Cardiac muscle cell (in vitro differentiated cells and primary cell): ENCODE results near the gene ARHGAP10. TPM values are rescaled to one million over a fixed set of nuclear protein-coding genes. Genes with fewer than 3 reads are reported as not detected.
A peak's percentile ranks its signal among the peaks of the same experiment; 100 is the strongest.

Experiments used
- DNase-seq, 2 donors: peaks; one replicate each; pipeline versions ENCODE4 v3.0.0 to v3.0.0-alpha.2; 2010 to 2017; ENCODE audit warnings: low read depth in 1 of 2, low spot score in 1 of 2
- H3K27ac ChIP-seq: fragments of 200-600 bp; sonication (generic); 2 replicates; pipeline ENCODE4 v1.5.1; 2016
- H3K27me3 ChIP-seq: fragments of 200-600 bp; sonication (generic); 2 replicates; pipeline ENCODE4 v1.6.0; 2016; ENCODE audit warnings: control low read depth
- H3K36me3 ChIP-seq: fragments of 200-600 bp; sonication (generic); 2 replicates; pipeline ENCODE4 v1.5.1; 2016; ENCODE audit warnings: control low read depth
- H3K4me1 ChIP-seq: fragments of 200-600 bp; sonication (generic); 2 replicates; pipeline ENCODE4 v1.8.1; 2017; ENCODE audit warnings: low read depth, mild to moderate bottlenecking, mixed run types
- H3K4me3 ChIP-seq: fragments of 200-600 bp; sonication (generic); 2 replicates; pipeline ENCODE4 v1.5.1; 2016; ENCODE audit warnings: mild to moderate bottlenecking
- H3K9me3 ChIP-seq: fragments of 200-600 bp; sonication (generic); 2 replicates; pipeline ENCODE4 v1.5.1; 2017; ENCODE audit warnings: low read depth, mild to moderate bottlenecking, control low read depth
- polyA plus RNA-seq: library from polyadenylated mRNA; unstranded; fragments of >200 nt; fragmentation: Nextera tagmentation; extraction: Ambion mirVana; gene quantifications from 2 replicates; pipeline ENCODE4 v1.2.1, GENCODE V29; 2016
- total RNA-seq: library from RNA; depleted of rRNA; stranded (reverse); fragments of >200 nt; gene quantifications from 2 replicates; pipeline ENCODE4 v1.2.3, GENCODE V29; 2016
- TF ChIP-seq, protein P1 (sequence below): IDR thresholded peaks from 2 replicates; pipeline ENCODE4 v1.5.1; 2012; ENCODE audit warnings: low read depth, mild to moderate bottlenecking, low read length

Gene ARHGAP10
- total and polyA plus RNA-seq, 2 experiments from 2014 or later, result 12.1 to 15.0 TPM

DNA sequence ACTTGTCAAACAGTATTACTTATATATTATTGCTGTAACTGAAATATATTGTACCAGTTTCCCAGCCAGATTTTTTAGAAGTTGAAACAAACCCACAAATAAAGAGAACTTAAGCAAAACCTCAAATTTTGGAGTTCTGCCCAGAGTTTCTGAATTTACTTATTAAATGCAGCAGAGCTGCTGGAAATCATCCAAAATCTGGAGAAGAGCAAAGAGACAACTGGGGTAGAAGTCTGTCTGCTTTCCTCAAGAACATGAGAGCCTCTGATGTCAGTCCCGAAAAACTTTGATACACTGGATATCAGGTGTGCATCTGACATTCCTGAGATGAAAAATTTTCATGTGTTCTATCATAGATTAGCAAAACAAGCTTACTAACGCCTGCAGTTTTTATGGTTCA lies 384.4 kb downstream of the ARHGAP10 start:
- H3K27ac ChIP-seq, result no peak overlapping the region
- H3K9me3 ChIP-seq, result no peaks in the 10 kb centered on the region
- H3K36me3 ChIP-seq, result no peaks in the 10 kb centered on the region
- peak in 1 of 2 donors; percentile 82 for DNase-seq
- no peak overlapping the region for H3K4me3 ChIP-seq
- no peaks in the 10 kb centered on the region for H3K27me3 ChIP-seq
- TF ChIP-seq, protein P1, sequence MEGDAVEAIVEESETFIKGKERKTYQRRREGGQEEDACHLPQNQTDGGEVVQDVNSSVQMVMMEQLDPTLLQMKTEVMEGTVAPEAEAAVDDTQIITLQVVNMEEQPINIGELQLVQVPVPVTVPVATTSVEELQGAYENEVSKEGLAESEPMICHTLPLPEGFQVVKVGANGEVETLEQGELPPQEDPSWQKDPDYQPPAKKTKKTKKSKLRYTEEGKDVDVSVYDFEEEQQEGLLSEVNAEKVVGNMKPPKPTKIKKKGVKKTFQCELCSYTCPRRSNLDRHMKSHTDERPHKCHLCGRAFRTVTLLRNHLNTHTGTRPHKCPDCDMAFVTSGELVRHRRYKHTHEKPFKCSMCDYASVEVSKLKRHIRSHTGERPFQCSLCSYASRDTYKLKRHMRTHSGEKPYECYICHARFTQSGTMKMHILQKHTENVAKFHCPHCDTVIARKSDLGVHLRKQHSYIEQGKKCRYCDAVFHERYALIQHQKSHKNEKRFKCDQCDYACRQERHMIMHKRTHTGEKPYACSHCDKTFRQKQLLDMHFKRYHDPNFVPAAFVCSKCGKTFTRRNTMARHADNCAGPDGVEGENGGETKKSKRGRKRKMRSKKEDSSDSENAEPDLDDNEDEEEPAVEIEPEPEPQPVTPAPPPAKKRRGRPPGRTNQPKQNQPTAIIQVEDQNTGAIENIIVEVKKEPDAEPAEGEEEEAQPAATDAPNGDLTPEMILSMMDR, result no peak
- H3K4me1 ChIP-seq, result no peaks in the 10 kb centered on the region

DNA sequence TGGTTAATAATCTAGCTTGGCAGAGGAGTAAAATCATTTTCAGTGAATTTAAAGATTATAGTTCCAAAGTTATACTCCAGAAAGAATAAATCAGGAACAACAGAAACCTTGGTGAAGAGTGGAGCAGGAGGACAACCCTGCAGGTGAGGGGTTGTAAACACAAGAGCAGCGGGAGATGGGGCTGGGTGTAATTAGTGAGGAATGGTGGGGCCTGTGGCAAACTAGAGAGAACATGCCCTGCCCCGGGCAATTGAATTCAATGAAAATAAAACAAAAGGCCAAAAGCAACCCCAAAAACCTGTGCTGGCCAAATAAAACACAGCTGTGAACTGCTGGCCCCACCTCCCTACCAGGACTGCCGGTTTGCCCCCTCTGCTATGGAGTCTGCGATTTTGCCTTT lies 385.1 kb downstream of the ARHGAP10 start:
- no peak for DNase-seq

DNA sequence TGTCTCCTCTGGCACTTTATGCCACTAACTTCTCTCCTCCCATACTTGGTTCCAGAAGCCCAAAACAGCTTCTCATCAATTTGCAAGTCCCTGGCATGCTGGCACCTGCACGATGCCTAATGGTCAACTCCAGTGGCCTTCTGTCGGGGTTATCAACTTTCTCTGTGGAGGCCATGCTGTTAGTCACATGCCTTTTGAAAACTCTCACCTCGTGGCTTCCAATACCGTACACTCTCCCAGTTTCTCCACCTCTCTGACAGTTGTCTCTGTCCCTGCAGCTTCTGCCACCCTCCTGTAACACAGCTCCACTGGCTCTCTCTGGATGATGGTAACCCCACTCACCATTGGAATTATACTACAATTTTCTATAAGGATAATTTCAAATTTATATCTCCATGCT lies 386.3 kb downstream of the ARHGAP10 start:
- H3K4me1 ChIP-seq, result no peaks in the 10 kb centered on the region
- no peak overlapping the region for H3K4me3 ChIP-seq
- H3K27ac ChIP-seq, result no peak overlapping the region
- TF ChIP-seq, protein P1, result no peak
- DNase-seq, result no peak
- H3K27me3 ChIP-seq, result no peaks in the 10 kb centered on the region
- no peaks in the 10 kb centered on the region for H3K36me3 ChIP-seq
- H3K9me3 ChIP-seq, result no peaks in the 10 kb centered on the region

More for the DNA sequence above, 385.1 kb downstream of the ARHGAP10 start:
- H3K4me1 ChIP-seq, result no peaks in the 10 kb centered on the region
- H3K36me3 ChIP-seq, result no peaks in the 10 kb centered on the region
- H3K27ac ChIP-seq, result no peak overlapping the region
- H3K4me3 ChIP-seq, result no peak overlapping the region
- no peaks in the 10 kb centered on the region for H3K9me3 ChIP-seq
- TF ChIP-seq, protein P1, result no peak
- H3K27me3 ChIP-seq, result no peaks in the 10 kb centered on the region

DNA sequence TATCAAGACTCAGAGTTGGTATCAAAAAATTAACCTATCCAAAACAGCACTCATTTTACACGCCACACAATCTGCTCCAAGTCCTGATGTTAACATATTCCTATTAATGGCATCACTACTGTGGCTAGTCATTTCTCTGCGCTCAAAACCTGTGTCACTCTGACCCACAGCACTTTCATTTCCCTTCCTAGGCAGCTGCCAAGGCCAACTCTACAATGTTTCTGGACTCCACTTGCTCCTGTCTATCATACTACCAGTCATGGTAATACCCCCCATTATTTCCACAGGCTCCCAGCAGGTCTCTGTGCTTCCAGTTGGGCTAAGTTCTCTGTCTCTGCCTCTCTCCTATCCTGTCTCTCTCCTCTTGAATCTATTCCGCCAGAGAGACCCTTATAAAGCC lies 386.7 kb downstream of the ARHGAP10 start:
- H3K9me3 ChIP-seq, result no peaks in the 10 kb centered on the region
- H3K27ac ChIP-seq, result no peak overlapping the region
- no peak overlapping the region for H3K4me3 ChIP-seq
- DNase-seq, result no peak
- TF ChIP-seq, protein P1, result no peak
- no peaks in the 10 kb centered on the region for H3K4me1 ChIP-seq
- no peaks in the 10 kb centered on the region for H3K36me3 ChIP-seq
- H3K27me3 ChIP-seq, result no peaks in the 10 kb centered on the region

DNA sequence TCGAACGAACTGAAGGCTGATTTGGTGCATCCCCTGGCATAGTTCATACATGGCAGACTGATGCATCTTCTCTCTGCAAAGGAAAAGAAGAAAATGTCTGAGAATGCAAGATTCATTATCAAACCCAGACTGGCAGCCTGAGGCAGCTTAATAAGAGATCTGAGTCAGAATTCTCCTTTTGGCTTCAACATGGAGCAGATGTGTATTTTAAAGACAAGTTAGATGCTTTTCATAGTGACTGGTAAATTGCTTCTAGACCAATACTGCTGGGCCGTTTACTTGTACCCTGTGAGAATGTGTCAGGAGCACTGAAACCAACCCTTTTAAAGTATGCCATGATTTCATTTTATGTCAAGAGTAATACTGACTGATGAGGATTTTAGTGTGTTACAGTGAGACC lies 388.3 kb downstream of the ARHGAP10 start:
- no peaks in the 10 kb centered on the region for H3K36me3 ChIP-seq
- H3K27ac ChIP-seq, result no peak overlapping the region
- no peak overlapping the region for H3K4me3 ChIP-seq
- H3K9me3 ChIP-seq, result no peaks in the 10 kb centered on the region
- TF ChIP-seq, protein P1, result no peak
- DNase-seq, result no peak
- H3K27me3 ChIP-seq, result no peaks in the 10 kb centered on the region
- H3K4me1 ChIP-seq, result no peaks in the 10 kb centered on the region

Other genes with a start within 250 kb of the ARHGAP10 start
- 27.3 and 32.3 TPM in 2 replicates for gene TMEM184C, start 114.7 kb upstream of the ARHGAP10 start, total RNA-seq
- gene TMEM184C, start 114.7 kb upstream of the ARHGAP10 start, polyA plus RNA-seq, result 30.7 and 37.8 TPM in 2 replicates
- gene PRMT9, start 47.9 kb upstream of the ARHGAP10 start, total RNA-seq, result 7.3 and 9.1 TPM in 2 replicates
- gene PRMT9, start 47.9 kb upstream of the ARHGAP10 start, polyA plus RNA-seq, result 7.7 and 11.0 TPM in 2 replicates